Measurements from ENCODE around the gene HHEX.

The HHEX gene

DNA sequence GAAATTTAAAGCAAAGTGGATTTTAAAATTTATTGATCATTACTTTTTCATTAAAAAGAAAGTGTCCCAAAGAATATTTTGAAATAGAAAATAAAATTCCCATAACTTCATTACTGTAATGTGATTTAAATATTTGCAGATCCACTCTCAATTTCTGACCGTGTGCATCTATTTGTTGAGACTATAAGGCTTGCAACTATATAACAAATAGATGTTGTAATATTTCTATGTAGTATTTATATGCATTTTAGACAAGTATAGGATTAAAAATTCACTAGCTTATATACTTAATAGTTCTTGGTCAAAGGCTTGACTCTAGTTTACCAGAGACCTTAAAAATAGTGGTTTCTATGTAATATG is 3.8 kb downstream of the HHEX start:
- DNase-seq, result no peak

DNA sequence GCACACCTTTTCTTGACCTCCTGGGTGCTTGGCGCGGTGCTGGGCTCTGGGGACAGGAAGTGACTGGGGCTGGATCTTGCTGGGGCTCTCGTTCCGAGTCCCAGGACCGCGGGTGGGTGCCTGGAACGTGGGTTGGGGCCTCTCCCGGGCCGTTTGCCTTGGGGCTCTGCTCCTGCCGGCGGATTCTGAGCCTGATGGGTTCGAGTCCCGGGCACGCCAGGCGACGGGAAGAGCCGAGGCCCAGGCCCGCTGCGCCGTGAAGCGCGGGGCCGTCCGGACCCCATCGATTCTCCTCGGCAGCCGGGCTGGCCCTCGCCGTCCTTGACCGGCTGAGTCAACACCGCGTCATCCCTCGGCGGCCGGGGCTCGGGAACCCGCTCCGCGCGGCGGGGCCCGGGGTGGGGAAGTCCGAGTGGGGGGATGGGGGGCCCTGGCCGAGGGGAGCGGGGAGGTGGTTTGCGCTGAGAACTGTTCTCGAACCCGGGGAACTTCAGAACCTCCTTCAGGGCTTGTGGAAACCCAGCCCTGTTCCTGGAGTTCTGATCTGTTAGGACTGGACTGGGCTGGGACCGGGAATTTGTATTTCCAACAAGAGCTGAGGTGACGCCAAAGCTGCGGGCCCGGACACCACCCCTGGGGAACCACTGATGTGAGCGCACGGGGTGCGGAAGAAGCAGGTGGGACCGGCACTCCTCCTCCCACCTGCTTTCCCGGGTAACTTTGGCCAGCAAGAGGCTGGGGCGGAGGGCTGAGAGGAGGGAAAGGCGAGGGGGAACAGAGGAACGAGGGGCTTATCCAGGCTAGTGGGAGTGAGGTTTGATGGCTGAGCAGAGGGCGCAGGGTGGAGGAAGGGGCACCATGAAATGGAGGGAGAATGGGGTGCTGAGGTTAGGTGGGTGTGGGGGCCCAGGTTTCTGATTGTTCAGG is 6.2 kb downstream of the HHEX start:
- no peak for DNase-seq

DNA sequence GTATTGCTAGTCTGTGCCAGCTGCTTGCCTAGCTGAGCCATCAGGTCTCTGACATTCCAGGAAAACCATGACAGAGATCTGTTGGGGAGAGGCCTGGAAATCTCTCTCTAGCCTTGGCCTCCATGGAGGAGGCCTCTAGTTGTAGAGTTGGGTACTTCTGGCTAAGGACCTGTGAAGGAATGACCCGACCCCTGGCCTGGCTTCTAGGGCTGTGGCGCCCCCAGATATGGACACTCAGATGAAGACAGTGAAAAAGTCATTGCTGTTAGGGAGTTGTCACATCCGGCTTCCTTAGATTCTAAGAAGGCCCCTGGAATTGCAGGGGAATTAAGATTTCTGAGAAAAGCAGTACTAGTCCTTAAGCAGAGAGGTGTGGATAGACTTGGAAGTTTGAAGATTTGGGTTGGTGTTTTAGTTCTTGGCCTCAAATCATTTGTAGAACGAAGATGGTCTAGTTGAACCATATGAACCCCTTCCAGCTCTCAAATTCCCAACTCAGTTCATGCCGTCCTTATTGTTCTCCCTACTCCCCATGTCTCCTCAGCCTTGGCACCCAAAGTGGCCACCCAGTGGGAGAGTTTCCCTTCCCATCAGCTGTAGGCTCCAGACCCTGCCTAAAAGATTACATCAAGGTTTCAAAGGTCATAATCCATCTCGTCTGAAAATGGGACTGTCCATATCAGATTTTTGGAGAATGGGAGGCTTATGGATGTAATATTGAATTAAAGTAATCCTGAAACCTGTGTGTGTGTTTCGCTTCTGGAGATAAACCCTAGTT is 7.0 kb downstream of the HHEX start:
- no peak for DNase-seq

DNA sequence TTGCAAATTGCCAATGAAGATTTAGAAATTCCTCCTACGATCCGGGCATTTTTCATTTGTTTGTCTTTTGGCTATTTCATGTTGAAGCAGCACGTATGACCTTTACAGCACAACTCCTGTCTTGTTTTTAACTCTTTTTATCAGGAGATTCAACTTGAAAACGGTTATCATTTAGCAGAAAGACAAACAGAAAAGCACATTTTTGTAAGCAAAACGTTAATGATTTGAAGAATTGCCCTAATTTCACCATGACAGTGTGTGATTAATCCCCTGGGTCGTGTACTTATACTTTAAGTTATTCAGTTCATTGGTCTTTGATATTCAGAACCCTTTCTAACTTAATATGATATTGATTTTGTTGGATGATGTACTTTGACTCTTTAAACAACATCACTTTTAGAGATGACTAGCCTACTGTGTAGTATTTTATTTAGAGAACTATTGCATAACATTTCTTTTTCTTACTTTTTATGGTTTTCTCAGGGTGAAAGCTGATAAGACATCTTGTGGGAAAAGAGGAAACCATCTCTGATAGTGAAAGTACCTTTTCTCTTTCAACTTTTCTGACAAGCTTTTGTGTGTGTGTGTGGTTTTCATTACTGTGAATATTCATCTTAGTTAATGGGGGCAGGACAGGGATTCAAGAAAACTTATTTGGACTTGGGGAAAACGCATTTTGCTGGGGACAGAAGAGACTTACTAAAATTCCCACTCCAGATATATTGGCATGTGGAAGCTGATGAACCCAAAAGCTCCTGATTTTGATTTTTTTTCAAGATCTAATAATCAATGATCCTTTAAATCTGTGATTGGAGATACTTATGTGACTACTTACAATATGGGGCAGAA is 8.1 kb downstream of the HHEX start:
- DNase-seq, result peak; percentile 15

DNA sequence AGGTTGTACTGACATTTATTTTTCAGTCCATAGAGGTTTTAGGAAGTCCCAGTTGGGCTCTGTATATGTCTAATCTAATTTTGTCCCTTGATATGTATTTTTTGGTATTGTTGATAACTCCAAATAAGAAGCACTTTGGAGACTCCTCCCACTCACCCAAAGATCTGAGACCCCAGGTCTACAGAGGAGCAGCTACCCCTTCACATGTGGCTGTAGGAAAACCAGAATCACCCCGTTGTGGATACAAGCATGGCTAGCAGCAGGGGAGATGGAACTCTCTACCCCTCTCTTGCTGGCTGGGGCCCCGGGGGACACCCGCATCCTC is 9.4 kb downstream of the HHEX start:
- DNase-seq, result no peak

DNA sequence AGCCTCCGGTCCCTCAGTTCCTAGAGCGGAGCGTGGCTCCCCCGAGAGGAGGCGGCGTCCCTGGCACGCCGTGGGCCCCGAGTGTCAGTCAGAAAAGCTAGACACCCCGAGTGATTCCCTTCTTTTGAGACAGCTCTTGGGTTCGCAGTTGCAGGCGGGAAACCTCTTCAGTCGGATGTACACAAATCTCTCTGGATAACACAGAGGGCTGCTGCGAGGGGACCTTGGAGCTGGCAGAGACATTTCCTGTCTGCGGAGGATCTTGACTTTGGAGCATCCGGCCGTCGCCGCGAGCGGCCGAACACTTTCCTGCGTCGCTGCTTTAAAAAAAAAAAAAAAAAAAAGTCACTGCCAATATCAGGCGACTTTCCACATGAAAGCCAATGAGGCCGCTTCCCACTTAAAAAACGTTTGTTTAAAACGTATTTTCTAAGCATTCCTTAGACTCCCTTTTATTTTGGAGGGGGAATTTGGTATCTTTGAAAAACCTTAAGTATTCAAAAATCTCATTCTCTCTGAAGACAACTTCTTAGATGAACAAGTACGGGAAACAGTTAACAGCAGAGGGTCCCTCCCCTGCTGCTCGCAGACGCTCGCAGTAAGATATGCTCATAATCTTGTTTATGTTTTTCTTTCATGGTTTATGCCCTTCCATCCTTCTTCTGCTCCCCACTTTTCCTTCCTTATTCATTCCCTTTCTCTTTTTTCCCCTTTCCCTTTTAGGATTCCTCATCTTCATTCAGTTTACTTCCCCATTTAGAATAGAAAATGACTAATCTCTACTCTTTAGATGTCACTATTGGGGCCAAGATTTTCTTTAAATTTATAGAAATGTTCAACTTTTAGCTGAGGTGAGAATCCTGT is 10.0 kb downstream of the HHEX start:
- peak; percentile 46 for DNase-seq

DNA sequence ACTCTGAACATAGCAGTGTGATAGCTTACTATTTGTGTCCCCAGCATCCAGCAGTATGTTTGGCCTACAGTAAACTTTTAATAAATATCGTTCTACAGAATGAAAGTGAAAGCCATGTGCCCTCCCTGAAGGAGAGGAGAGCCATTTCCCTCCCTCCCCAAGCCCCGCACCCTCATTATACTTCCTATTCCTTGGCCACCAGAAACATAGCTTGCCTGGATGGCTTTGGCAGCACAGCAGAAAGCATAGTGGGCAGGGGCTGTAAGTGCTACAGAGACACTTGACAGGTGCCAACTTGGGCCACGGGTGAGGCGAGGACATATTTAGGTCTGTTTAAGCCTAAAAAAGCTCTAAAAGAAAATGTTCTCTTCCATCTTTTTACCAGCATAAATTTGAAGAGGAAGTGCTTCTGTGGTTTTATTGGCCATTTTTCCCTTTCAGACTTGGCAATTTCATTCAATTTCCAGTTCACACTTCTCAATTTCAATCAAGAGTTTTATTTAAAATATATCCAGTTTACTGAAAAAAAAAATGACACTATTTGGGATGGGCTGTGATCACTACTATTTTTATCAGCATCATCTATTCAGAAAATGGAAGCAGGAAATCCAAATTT is 12.7 kb downstream of the HHEX start:
- peak; percentile 54 for DNase-seq

DNA sequence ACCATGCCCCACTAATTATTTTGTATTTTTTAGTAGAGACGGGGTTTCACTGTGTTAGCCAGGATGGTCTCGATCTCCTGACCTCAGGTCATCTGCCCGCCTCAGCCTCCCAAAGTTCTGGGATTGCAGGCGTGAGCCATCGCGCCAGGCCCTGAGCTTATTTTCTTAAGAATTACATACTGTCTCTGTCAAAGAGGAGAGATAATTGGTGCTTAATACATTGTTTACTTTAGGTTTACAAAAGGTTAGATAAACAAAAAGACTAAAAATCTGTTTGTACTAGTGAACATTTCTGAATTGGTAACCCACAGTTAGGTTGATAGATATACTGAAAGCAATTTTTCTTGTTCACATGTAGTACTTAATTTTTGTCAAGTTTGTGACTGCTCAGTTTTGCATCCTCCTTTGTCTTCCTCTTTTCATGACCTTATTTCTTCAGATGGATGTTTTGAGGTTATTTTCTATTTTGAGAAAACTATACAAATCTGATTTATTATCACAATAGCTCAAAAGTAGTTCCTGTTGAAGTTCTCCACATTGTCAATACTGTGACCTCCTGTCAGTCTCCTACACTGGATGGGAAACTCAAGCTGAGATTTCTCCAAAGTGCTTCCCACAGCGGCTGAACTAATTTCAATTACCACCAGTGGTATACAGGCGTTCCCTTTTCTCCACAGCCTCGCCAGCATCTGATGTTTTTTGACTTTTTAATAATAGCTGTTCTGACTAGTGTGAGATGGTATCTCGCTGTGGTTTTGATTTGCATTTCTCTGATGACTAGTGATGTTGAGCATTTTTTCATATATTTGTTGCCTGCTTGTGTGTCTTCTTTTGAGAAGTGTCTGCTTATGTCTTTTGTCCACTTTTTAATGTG is 22.5 kb downstream of the HHEX start:
- peak; percentile 39 for DNase-seq

DNA sequence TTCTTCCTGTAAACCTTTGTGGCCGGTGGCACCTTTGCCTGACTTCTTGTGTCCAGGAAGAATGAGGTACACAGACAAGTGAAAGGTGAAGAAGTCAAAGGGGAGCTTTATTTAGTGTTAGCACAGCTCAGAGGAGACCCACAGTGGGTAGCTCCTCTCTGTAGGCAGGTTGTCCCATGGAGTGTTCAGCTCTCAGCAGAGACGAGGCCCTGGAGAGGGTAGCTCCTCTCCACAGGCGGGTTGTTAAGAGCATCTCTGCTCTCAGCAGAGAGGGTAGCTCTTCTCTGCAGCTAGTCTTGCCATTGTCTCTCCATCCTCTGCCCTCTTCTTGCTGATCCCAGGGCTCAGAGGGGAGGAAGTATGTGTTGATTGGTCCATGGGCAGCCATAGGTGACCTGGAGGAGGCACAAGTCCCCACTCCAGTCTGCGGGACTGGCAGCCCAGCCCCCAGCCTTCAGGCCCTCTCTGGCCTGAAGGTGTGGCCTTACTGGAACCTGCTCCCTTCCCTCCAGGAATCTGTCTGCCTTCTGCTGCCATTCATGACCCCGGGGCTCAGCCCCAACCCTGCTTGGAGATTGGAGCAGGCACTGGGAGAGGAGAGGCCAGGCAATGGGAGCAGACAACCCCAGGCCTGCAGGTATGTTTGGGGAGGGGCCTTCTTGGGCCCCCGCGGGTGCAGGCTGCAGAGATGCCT is 24.5 kb downstream of the HHEX start:
- no peak for DNase-seq

DNA sequence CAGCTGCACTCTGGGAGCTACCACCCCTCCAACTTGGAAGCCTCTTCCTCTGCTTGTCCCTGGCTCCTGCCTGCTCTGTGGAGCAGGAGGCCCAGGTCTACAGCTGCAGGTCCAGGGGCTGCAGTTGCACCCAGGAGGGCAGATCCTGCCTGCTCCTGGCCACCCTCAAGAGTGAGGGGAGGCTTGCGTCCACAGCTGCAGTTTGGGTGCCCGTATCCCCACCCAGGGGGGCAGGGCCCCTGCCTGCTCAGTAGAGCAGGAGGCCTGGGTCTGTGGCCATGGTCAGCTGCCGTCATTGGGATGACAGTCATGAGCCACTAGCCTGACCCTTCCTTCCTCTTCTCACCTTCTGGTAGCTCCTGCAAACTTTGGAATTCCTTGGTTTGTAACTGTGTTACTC is 25.1 kb downstream of the HHEX start:
- DNase-seq, result no peak

DNA sequence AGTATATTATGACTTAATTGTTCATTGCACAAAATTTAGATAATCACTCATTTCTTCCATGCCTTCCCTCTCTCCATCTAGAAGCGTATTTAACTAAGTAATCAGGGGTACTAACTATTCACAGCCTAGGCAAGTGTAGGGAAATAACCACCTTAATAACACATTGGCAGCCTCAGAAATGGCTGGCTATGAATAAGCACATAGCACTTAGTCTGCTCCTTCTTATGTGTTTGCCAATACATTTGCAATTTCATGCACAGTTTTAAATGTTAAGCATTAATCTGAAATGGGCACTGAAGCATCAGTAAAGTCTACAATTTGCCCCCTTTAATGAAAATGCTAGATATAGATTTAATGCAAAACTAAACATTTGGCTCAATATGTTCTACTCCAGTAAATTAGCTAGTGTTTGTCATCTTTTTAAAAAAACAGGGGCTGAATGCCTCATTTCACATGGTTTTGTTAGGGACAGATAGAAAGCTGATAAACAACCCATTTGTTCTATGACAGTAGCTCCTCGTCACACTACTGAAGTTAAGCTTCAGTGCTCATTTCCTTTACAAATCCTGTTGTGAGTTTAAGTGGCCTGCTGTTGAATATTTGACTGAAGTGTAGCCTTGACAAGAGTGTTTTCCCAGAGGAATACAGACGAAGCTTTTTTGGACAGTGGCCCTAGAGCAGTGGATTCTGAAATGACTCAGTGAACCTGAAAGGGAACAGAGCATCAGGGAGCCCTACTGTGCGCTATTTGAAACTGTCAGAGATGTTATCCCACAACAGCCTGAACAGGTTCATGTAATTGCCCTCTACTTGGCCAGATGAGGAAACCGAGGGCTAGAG is 30.5 kb downstream of the HHEX start:
- DNase-seq, result no peak

DNA sequence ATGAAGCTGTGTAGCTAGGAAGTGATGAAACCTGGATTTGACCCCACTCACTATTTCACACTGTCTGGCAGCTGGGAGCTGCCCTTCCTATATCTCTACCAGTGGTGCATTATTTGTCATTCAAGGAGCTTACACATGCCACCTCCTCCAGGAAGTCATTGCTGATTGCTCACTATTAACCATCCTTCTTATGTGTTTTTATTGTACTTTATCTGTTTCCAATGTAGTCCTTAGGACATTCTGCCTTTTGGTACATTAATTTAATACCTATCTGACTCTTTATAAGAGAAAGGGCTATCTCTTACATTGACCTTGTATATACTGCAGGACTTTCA is 31.0 kb downstream of the HHEX start:
- no peak for DNase-seq

DNA sequence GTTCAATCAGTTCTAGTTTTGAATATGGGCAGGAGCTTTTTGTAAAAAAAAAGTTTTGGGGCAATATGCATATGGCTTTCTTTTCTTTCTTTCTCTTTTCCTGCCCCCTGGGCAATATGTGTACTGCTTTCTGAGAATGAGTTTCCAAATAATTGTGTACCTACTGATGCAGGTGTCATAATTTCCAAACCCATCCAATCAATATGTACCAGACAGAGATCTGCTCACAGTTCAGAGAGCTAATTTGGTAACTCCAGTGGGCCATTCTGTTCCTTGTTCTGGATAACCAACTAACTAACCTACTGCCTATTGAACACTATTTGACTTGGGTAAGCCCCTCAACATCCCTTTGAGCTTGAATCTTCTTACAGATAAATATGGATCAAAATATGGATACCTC is 32.6 kb downstream of the HHEX start:
- DNase-seq, result no peak

DNA sequence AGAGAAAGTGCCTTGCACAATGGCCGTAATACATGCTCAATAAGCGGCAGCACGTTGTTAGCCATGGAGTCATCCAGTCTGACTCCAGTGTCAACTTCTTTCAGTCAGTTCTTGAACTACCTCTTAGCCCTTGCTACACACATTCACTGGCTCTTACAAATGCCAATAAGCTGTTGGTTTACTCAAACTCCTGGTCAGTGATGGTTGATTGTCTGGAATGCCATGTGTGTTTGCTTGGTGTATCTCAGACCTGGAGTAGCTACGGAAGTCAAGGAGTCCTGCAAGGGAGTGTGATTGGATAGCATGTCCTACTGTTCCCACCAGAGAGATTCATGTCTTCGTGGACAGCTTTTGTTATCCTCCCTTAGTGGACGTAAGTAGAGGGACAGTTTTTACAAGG is 37.4 kb downstream of the HHEX start:
- no peak for DNase-seq

DNA sequence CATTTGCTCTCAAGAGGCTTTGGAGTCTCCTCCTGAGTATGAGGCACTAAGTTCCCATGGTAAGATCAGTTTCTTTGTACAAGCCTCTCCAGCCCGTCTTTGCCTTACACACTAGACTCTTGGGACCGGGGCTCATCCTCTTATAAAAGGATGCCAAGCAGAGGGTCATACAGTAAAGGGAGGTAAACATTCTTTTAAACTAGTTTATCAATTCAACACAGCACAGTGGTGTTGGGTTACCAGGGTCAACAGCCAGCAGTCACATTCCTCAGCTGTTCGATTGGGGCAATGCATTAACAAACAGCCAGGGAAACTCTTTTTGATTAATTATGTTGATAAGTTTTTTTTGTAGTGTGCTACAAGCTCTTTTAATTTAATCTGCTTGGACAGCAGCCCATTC is 37.8 kb downstream of the HHEX start:
- no peak for DNase-seq

DNA sequence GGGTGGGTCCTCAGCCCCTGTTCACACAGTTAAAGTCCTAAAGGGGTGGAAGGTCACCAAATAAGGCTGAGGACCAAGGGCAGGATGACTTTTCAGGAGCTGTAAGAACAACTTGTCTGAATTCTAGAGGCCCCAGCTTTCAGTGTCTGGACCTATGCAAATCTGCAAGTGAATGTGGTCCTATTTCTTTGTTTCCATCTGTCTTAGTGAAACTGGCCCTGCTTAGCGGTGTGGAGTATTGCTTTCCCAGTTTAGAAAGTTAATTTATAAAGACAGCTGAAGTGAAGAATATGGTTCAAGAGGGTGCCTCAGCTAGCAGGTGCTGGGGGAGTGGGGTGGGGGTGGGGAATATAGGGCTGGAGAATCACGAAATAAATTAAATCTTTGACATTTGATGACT is 40.1 kb downstream of the HHEX start:
- DNase-seq, result no peak

DNA sequence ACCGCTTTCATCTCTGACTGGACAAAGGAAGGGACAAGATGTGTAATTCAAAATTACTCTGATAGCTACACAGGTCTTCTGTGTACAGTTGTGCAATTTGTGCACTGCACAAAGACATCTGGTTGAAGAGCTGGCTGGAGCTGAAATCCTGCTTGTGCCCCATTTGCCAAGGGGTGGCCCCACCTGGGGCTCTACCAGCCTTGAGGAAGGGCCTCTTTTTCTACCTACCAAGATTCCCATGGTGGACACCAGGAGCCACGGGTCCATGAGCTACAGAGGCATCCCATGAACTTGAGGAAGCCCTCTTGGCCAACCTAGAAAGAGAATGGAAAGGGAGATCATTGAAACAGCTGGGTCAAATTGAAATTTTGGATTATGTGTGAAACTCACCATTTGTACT is 43.2 kb downstream of the HHEX start:
- DNase-seq, result no peak

DNA sequence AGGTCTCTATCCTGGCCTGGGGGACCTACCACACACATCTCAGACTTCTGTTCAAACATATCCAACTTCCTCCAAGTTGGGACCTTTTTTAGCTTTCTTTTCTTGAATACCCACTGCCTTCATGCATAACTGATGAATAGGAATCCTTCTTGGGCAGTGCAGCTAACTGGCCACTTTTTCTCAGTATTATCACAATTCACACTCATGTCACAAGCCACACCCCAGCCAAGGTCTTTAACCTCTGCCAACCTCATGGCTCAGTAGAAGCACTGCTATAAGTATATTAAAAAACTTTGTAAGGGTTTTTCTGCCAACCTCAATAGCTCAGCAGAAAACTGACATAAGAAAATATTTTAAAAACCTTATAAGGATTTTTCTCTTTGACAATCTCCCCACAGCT is 44.5 kb downstream of the HHEX start:
- no peak for DNase-seq

DNA sequence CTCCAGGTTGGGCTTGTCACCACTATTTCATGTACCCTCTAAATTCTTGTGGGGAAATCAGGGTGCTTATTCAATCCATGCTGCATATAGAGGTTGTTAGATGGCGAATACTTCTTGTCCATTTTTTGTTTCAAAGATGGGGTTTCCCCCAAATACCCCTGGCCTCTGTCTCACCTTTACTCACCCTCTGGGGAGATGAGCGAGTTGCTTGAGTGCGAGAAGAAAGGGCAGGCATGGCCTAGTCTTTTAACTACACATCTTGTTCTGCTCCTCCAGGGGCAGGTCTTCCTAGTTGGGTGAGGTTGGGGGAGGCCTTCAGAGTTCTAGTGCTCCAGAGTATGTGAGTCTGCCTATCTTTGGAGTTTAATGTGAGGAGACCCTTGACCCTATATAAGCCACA is 46.2 kb downstream of the HHEX start:
- DNase-seq, result no peak

DNA sequence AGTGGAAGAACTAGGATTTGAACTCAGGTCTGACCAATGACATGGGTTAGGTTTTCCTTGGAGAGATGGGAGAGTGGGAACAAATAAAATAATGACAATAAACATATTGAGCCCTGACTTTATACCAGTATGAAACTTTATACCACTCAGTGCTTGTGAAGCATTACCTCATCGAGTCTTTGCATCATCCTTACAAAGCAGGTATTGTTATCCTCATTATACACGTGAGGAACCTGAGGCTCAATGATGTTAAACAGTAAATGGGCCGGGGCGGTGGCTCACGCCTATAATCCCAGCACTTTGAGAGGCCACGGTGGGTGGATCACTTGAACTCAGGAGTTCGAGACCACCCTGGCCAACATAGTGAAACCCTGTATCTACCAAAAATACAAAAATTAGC is 47.7 kb downstream of the HHEX start:
- DNase-seq, result no peak

All from suppressor macrophage treated with lipopolysaccharide for 4 hours (primary cell).